NT2/D1 (cell line): ENCODE results near the gene PXMP4.

Experiments used
- DNase-seq: peaks from one replicate; pipeline ENCODE4 v3.0.0-alpha.2; 2011; ENCODE audit warnings: low read depth, low spot score
- H3K27me3 ChIP-seq: 2 replicates; pipeline ENCODE4 v1.6.0; 2011; ENCODE audit warnings: mild to moderate bottlenecking; ENCODE audit not compliant: insufficient read length, insufficient read depth
- H3K36me3 ChIP-seq: 2 replicates; pipeline ENCODE4 v1.6.1; 2011; ENCODE audit warnings: mild to moderate bottlenecking, low read length, mixed read lengths; ENCODE audit not compliant: insufficient read depth, insufficient read length
- H3K4me1 ChIP-seq: 2 replicates; pipeline ENCODE4 v1.5.1; 2011; ENCODE audit not compliant: insufficient read depth, insufficient read length
- H3K4me3 ChIP-seq: 2 replicates; pipeline ENCODE4 v1.5.1; 2011; ENCODE audit warnings: low read depth; ENCODE audit not compliant: insufficient read length
- H3K9ac ChIP-seq: 2 replicates; pipeline ENCODE4 v1.6.0; 2011; ENCODE audit warnings: low read depth; ENCODE audit not compliant: insufficient read length
- H3K9me3 ChIP-seq: 2 replicates; pipeline ENCODE4 v1.5.1; 2011; ENCODE audit warnings: mild to moderate bottlenecking, low read length; ENCODE audit not compliant: insufficient read depth
- SUZ12 ChIP-seq: IDR thresholded peaks from 2 replicates; pipeline ENCODE4 v1.6.1; 2011; ENCODE audit not compliant: insufficient read length, insufficient read depth; ENCODE audit errors: extremely low read depth
- YY1 ChIP-seq: IDR thresholded peaks from 2 replicates; pipeline ENCODE4 v1.6.1; 2011; ENCODE audit not compliant: insufficient read length, insufficient read depth
- ZNF274 ChIP-seq: IDR thresholded peaks from 2 replicates; pipeline ENCODE4 v1.6.1; 2011; ENCODE audit warnings: mild to moderate bottlenecking, low read depth, low read length

PXMP4 gene

DNA sequence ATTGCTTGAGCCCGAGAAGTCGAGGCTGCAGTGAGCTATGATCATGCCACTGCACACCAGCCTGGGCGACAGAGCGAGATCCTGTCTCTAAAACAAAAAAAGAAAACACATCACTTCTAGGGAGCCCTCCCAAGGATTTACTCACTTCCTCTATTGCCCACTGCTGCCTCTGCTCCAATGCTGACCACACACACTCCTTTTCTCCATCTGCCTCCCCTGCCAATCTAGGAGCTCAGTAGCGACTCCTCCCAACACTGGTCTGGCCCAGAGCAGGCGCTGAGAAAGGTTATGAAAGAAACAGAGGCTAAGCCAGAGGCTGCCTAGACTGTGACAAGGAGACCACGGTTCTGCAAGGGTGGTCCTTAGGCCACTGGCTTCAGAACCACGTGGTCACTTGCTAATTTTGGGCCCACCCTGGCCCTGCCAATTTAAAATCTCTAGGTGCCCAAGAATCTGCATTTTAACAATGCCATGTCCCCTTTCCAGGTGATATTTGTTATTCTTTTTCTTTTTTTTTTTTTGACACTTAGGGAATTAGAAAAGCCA, 32.7 kb downstream of the PXMP4 start:
- Histone ChIP-seq H3K36me3 (peaks cover 9% of the 10 kb centered on the region), H3K9me3 (no peaks in the 10 kb centered on the region), H3K27me3 (peaks cover 38% of the 10 kb centered on the region), H3K4me3 (no peak overlapping the region), H3K9ac (no peak overlapping the region), H3K4me1 (peaks cover 17% of the 10 kb centered on the region)
- DNase-seq, result no peak
- no peak for TF ChIP-seq SUZ12
- TF ChIP-seq YY1, result no peak
- no peak for TF ChIP-seq ZNF274

DNA sequence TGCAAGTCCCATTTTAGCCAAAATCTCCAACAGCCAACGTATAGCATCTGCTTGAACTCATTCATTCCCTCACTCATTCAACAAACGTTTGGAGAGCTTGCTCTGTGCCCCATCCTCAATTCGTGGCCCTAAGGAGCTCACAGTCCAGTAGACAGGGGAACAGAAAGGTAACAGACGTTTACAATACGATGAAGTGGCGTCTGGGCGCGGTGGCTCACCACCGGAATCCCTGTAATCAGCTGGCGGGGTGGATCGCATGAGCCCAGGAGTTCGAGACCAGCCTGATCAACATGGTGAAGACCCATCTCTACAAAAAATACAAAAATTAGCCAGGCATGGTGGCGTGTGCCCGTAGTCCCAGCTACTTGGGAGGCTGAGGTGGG, 33.1 kb downstream of the PXMP4 start:
- Histone ChIP-seq H3K9me3 (no peaks in the 10 kb centered on the region), H3K27me3 (peaks cover 36% of the 10 kb centered on the region), H3K4me1 (peaks cover 19% of the 10 kb centered on the region), H3K4me3 (peak overlapping the region; percentile 1), H3K36me3 (peaks cover 13% of the 10 kb centered on the region), H3K9ac (peak overlapping the region; percentile 59)
- TF ChIP-seq SUZ12 (no peak), YY1 (no peak), ZNF274 (no peak)
- DNase-seq, result no peak

DNA sequence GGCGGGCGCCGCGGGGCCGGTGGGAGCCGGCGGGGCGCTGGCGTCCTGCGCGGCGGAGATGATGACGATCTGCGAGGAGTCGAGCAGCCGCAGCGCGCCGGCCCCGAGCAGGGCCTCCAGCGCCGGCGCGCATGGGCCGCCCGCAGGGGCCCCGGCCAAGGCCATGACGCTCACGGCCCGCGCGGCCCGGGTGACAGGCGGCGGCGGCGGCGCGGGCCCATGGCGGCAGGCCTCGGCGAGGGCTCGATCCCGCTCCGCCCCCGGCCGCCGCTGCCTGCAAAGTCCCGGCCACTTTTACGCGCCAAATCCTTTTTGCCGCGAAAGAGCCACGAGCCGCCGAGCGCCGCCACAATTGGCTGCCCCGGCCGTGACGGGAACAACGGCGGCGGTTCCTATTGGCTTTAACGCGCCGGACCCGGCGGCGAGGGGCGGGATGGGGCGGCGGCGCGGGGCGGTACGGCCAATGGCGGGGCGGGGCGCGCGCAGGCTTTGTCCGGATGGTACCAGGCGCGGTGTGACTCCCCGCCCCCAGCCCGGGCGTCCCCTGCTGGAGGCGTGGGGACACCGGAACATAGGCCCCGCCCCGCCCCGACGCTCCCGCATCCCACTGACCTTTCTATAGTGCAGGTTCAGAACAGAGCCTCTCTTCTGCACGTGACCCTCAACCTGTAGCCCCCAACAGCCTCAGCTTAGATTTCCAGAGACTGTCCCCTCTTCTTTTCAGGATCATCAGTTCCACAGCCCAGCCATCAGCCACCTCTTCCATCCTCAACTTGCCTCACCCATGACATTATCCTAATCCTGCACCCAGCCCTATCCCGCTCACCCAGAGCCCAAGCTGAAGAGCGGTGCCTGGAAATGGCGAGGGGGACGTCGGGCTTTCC, 33.8 kb downstream of the PXMP4 start, which contains the start of gene E2F1:
Gene E2F1 (minus strand): TSS at position 286 of the 884 bp plus-strand sequence. CDS start 121 bp downstream, at position 165.
- Histone ChIP-seq H3K9ac (peak within 1 kb of the TSS; percentile 94), H3K36me3 (peaks cover 16% of the 10 kb centered on the region), H3K4me3 (peak within 1 kb of the TSS; percentile 87), H3K9me3 (no peaks in the 10 kb centered on the region), H3K4me1 (peaks cover 19% of the 10 kb centered on the region), H3K27me3 (peaks cover 34% of the 10 kb centered on the region)
- no peak for TF ChIP-seq YY1
- TF ChIP-seq ZNF274, result no peak
- no peak for TF ChIP-seq SUZ12
- peak; percentile 93 for DNase-seq

DNA sequence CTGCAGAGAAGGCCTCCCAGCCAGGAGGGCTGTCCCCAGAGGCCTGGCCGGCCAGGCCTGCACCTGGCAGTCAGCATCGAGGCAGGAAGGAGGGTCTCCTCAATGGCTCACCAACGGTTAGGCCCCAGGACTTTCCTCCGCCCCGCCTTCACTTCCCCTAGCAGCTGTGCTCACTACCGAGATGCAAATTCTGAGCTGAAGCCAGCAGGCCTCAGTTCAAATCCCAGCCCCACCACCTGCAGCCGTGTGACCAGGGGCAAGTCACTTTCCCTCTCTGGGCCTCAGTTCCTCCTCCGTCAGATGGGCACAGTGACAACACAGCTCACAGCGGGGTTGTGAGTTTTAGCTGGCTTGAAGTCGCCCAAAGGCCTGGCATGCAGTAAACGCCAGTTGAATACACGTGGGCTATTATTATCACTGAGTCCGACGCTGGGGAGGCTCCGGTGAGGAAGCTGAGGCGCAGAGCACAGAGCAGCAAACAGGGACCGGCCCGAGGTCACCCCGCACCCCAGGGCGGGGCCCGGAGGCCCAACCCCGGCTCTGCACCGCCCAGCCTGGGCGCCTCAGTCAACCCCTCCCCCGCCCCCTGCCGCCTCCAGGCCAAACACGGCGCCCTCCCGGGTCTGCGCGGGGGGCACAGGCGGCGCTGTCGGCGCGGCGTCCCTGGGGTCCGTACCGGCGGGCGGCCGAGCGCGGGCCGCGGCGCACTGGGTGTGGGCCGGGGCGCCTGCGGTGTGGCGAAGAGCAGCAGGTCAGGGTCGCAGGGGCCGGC, 34.6 kb downstream of the PXMP4 start:
- Histone ChIP-seq H3K4me1 (peaks cover 19% of the 10 kb centered on the region), H3K9ac (peak overlapping the region; percentile 94), H3K9me3 (no peaks in the 10 kb centered on the region), H3K27me3 (peaks cover 29% of the 10 kb centered on the region), H3K36me3 (peaks cover 23% of the 10 kb centered on the region), H3K4me3 (peak overlapping the region; percentile 87)
- no peak for DNase-seq
- TF ChIP-seq ZNF274 (no peak), SUZ12 (no peak), YY1 (no peak)

DNA sequence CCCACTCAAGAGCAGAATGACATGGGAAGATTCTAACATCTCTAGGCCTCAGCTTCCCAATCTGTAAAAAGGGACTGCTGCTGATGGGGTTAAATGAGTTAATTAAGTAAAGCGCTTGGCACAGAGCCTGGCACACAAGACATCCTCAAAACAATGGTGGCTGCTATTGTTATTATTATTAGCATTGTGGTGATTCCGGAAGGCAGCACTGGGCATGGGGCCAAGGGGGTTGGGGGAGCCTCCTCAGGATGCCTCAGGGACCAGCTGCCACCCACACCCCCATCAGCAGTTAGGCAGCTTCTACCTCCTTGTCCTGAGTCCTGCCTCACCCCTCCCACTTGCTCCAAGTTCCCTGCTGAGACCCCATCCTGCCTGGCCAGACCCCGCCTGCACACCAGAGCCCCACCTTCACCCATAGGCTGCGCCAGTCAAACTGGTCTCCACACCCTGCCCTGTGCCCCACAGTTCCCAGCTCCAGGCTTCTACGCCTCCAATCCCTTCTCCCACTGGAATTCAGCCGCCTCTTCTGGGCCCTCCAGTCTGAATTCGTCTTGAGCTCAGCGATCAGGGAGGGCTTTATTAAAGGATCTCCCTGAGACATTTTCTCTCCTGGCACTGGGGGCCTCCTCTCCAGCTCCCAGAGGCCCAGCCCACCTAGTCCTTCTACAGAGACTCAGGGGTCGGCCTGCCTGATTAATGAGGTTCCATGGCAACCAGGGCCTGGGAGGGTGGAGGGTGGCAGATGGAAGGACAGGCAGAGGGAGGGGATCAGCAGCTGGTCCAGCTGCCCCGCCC, 35.4 kb downstream of the PXMP4 start:
- Histone ChIP-seq H3K36me3 (peaks cover 31% of the 10 kb centered on the region), H3K9me3 (no peaks in the 10 kb centered on the region), H3K27me3 (peaks cover 29% of the 10 kb centered on the region), H3K4me3 (peak overlapping the region; percentile 87), H3K4me1 (peaks cover 23% of the 10 kb centered on the region), H3K9ac (peak overlapping the region; percentile 94)
- no peak for DNase-seq
- TF ChIP-seq SUZ12, result no peak
- TF ChIP-seq ZNF274, result no peak
- no peak for TF ChIP-seq YY1

DNA sequence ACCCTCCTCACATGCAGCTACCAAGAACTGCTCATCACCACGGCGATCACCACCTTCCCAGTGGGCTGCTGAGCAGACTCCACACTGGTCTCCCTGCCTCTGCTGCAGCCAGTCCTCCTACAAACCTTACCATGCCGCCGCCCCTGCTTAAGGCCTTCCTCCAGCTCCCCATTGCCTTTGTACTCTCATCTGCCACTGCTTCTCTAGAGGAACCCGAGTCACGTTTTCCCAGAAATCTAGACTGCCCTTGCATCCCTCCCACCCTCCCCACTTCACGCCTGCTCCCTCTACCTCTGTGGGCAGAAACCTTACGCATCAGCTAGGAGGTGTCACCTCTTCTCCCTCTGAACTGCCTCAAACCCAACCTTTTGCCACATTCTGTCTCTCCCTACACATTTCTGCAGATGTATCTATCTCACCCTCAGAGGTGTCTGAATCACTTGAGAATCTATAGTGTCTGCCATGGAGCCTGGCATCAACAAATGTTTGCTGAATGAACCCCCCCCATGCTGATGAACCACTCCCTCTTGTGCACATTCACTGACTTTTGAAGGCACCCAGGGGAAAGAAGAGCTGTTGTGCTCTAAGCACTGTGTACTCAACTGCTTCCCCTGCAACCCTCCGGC, 38.3 kb downstream of the PXMP4 start:
- DNase-seq, result no peak
- H3K9me3 ChIP-seq, result no peaks in the 10 kb centered on the region; the same call in 1 of the 2 replicates
- peaks cover 24% of the 10 kb centered on the region for H3K4me1 ChIP-seq
- H3K9ac ChIP-seq, result no peak overlapping the region
- H3K36me3 ChIP-seq, result peaks cover 59% of the 10 kb centered on the region
- TF ChIP-seq ZNF274 (no peak), YY1 (no peak), SUZ12 (no peak)
- peaks cover 2% of the 10 kb centered on the region for H3K27me3 ChIP-seq
- no peak overlapping the region for H3K4me3 ChIP-seq
